IMR-90 (cell line): Measurements from ENCODE around the gene RUNX2. TPM values are rescaled to one million over a fixed set of nuclear protein-coding genes. Genes with fewer than 3 reads are reported as not detected.

Source experiments
- ATAC-seq: fragments of 200-7000 bp; cut with Tn5 transposase; 2 replicates; pipeline ENCODE4 v1.9.1; 2020; ENCODE audit warnings: low read depth, mild to moderate bottlenecking, moderate library complexity
- BruUV-seq: library from RNA; stranded (reverse); fragments of 400-500 nt; replicated peaks from 2 replicates; lab custom pipeline; 2021; lab: Mats Ljungman, UMichigan
- CTCF ChIA-PET: fragments of 300-600 bp; formaldehyde crosslinking; extraction: SDS; loops from one replicate; lab custom pipeline; 2021; ENCODE audit warnings: antibody characterized with exemption; lab: Yijun Ruan, JAX
- POLR2A ChIA-PET: fragments of 300-600 bp; sonication (Branson Sonifier 250); formaldehyde crosslinking; loops from one replicate; lab custom pipeline; 2022; ENCODE audit warnings: antibody characterized with exemption; ENCODE audit not compliant: unreplicated experiment; lab: Charles Lee
- DNase-seq: peaks from one replicate; pipeline ENCODE4 v3.0.0; 2013
- H2AFZ ChIP-seq: replicated peaks from 2 replicates; pipeline ENCODE3; 2013; ENCODE audit warnings: low read length, mild to moderate bottlenecking; ENCODE audit not compliant: poor library complexity
- H2AK5ac ChIP-seq: 2 replicates; pipeline ENCODE4 v1.6.1; 2013; ENCODE audit warnings: low read depth, low read length, inconsistent platforms
- H2AK9ac ChIP-seq: replicated peaks from 2 replicates; pipeline ENCODE3; 2013; ENCODE audit warnings: mild to moderate bottlenecking, low read depth, low read length, moderate library complexity; ENCODE audit not compliant: poor library complexity
- H2BK120ac ChIP-seq: 2 replicates; pipeline ENCODE4 v1.6.1; 2013; ENCODE audit warnings: low read depth, low read length, inconsistent platforms
- H2BK15ac ChIP-seq: 3 replicates; pipeline ENCODE4 v1.6.1; 2013; ENCODE audit warnings: low read depth, low read length, inconsistent platforms
- H2BK20ac ChIP-seq: 2 replicates; pipeline ENCODE4 v1.6.1; 2013; ENCODE audit warnings: low read depth, mild to moderate bottlenecking, inconsistent platforms, low read length, moderate library complexity
- H2BK5ac ChIP-seq: 2 replicates; pipeline ENCODE4 v1.6.1; 2013; ENCODE audit warnings: mild to moderate bottlenecking, low read depth, low read length, inconsistent platforms; ENCODE audit not compliant: poor library complexity, severe bottlenecking
- H3K14ac ChIP-seq: replicated peaks from 2 replicates; pipeline ENCODE4 v1.6.1; 2013; ENCODE audit warnings: low read depth, low read length, inconsistent platforms
- H3K18ac ChIP-seq: 2 replicates; pipeline ENCODE4 v1.6.1; 2013; ENCODE audit warnings: low read depth, low read length, control low read depth
- H3K23ac ChIP-seq: 2 replicates; pipeline ENCODE4 v1.6.1; 2013; ENCODE audit warnings: low read depth, low read length, inconsistent platforms
- H3K27ac ChIP-seq: 2 replicates; pipeline ENCODE4 v1.5.1; 2013; ENCODE audit warnings: mild to moderate bottlenecking, control low read depth, low read length; ENCODE audit not compliant: insufficient read depth
- H3K27me3 ChIP-seq: 2 replicates; pipeline ENCODE4 v1.6.1; 2013; ENCODE audit warnings: low read length; ENCODE audit not compliant: control insufficient read depth, insufficient read depth
- H3K36me3 ChIP-seq: 2 replicates; pipeline ENCODE4 v1.6.1; 2013; ENCODE audit warnings: low read length, mixed read lengths; ENCODE audit not compliant: control insufficient read depth, insufficient read depth
- H3K4ac ChIP-seq: 2 replicates; pipeline ENCODE4 v1.6.1; 2013; ENCODE audit warnings: low read depth, low read length, inconsistent platforms
- H3K4me1 ChIP-seq: 2 replicates; pipeline ENCODE4 v1.6.1; 2013; ENCODE audit warnings: low read length, mixed read lengths; ENCODE audit not compliant: control insufficient read depth, insufficient read depth
- H3K4me2 ChIP-seq: 2 replicates; pipeline ENCODE4 v1.6.1; 2013; ENCODE audit warnings: low read depth, mild to moderate bottlenecking, control low read depth, low read length, moderate library complexity
- H3K4me3 ChIP-seq: 2 replicates; pipeline ENCODE4 v1.5.1; 2013; ENCODE audit warnings: low read depth, mild to moderate bottlenecking, control low read depth, low read length, moderate library complexity; ENCODE audit not compliant: insufficient read depth
- H3K56ac ChIP-seq: 2 replicates; pipeline ENCODE4 v1.6.1; 2013; ENCODE audit warnings: low read length, inconsistent platforms; ENCODE audit not compliant: insufficient read depth; ENCODE audit errors: extremely low read depth
- H3K79me1 ChIP-seq, 2 experiments: 2 replicates each; pipeline ENCODE4 v1.6.1; 2013; ENCODE audit warnings: low read length in 2 of 2, inconsistent platforms in 1 of 2, low read depth in 1 of 2
- H3K9ac ChIP-seq: 2 replicates; pipeline ENCODE4 v1.6.1; 2013; ENCODE audit warnings: low read depth, low read length, control low read depth
- H3K9me1 ChIP-seq: 2 replicates; pipeline ENCODE4 v1.6.1; 2013; ENCODE audit warnings: low read length, inconsistent platforms; ENCODE audit not compliant: insufficient read depth
- H3K9me3 ChIP-seq: 2 replicates; pipeline ENCODE4 v1.6.1; 2013; ENCODE audit warnings: low read length; ENCODE audit not compliant: control insufficient read depth, insufficient read depth
- H4K20me1 ChIP-seq: 2 replicates; pipeline ENCODE4 v1.6.1; 2013; ENCODE audit warnings: low read length, inconsistent platforms; ENCODE audit not compliant: insufficient read depth
- H4K5ac ChIP-seq: 2 replicates; pipeline ENCODE4 v1.6.1; 2013; ENCODE audit warnings: mild to moderate bottlenecking, low read depth, low read length, control low read depth
- H4K8ac ChIP-seq, 2 experiments: 2 replicates each; pipeline ENCODE4 v1.6.1; 2013; ENCODE audit warnings: low read depth in 2 of 2, low read length in 2 of 2, control low read depth in 1 of 2, inconsistent platforms in 1 of 2
- H4K91ac ChIP-seq: 2 replicates; pipeline ENCODE4 v1.6.1; 2013; ENCODE audit warnings: low read depth, low read length, inconsistent platforms; ENCODE audit not compliant: insufficient read depth
- BHLHE40 ChIP-seq: fragments of 150-350 bp; IDR thresholded peaks from 2 replicates; pipeline ENCODE4 v1.6.1; 2016; ENCODE audit warnings: mild to moderate bottlenecking, low read depth, low read length
- CEBPB ChIP-seq: IDR thresholded peaks from 2 replicates; pipeline ENCODE4 v1.6.1; 2012; ENCODE audit warnings: low read depth, low read length, improper control_type of control experiment
- CHD1 ChIP-seq: IDR thresholded peaks from 2 replicates; pipeline ENCODE4 v1.6.1; 2012; ENCODE audit warnings: low read depth, low read length, improper control_type of control experiment
- FOS ChIP-seq: fragments of 150-350 bp; IDR thresholded peaks from 2 replicates; pipeline ENCODE4 v1.6.1; 2016; ENCODE audit warnings: low read depth, low read length
- MAFK ChIP-seq: IDR thresholded peaks from 2 replicates; pipeline ENCODE4 v1.6.1; 2012; ENCODE audit warnings: low read depth, low read length, improper control_type of control experiment
- MAZ ChIP-seq: IDR thresholded peaks from 2 replicates; pipeline ENCODE4 v1.6.1; 2012; ENCODE audit warnings: low read depth, mild to moderate bottlenecking, low read length, improper control_type of control experiment, moderate library complexity, borderline replicate concordance
- MXI1 ChIP-seq: IDR thresholded peaks from 2 replicates; pipeline ENCODE4 v1.6.1; 2012; ENCODE audit warnings: low read depth, mild to moderate bottlenecking, low read length, moderate library complexity, borderline replicate concordance
- NFE2L2 ChIP-seq: fragments of 150-350 bp; IDR thresholded peaks from 2 replicates; pipeline ENCODE4 v1.6.1; 2016; ENCODE audit warnings: low read depth, mild to moderate bottlenecking, low read length
- POLR2A ChIP-seq: IDR thresholded peaks from 2 replicates; pipeline ENCODE4 v1.6.1; 2012; ENCODE audit warnings: mild to moderate bottlenecking, low read depth, low read length
- RAD21 ChIP-seq: IDR thresholded peaks from 2 replicates; pipeline ENCODE4 v1.6.1; 2012; ENCODE audit warnings: low read length, improper control_type of control experiment
- RCOR1 ChIP-seq: IDR thresholded peaks from 2 replicates; pipeline ENCODE4 v1.6.1; 2012; ENCODE audit warnings: mild to moderate bottlenecking, low read length, improper control_type of control experiment; ENCODE audit not compliant: insufficient replicate concordance
- RFX5 ChIP-seq: IDR thresholded peaks from 2 replicates; pipeline ENCODE4 v1.8.0; 2012; ENCODE audit warnings: low read depth, mild to moderate bottlenecking, low read length, moderate library complexity
- SMC3 ChIP-seq: fragments of 150-350 bp; IDR thresholded peaks from 2 replicates; pipeline ENCODE4 v1.6.1; 2016; ENCODE audit warnings: low read depth, mild to moderate bottlenecking, antibody characterized with exemption, low read length, moderate library complexity
- WGBS, 2 experiments: methylation state at CpG; one replicate each; pipeline versions ENCODE4 v1.1.5 to v1.1.7; 2013; ENCODE audit warnings: missing lambda C conversion rate in 2 of 2; ENCODE audit not compliant: insufficient read length in 1 of 2; ENCODE audit errors: extremely low coverage in 2 of 2; 5-methylcytosine and 5-hydroxymethylcytosine counted together
- dilution Hi-C: fragments of 300-500 bp; cut with HindIII; formaldehyde crosslinking; loops from one replicate; pipeline ENCODE4 v1.14.3; 2018; ENCODE audit warnings: low sequenced_read_pairs; ENCODE audit not compliant: unreplicated experiment
- in situ Hi-C: fragments of 300-500 bp; cut with MboI; formaldehyde crosslinking; loops from 3 replicates; pipeline ENCODE4 v1.14.3; 2019; ENCODE audit warnings: low sequenced_read_pairs, inconsistent platforms, mixed read lengths
- intact Hi-C: fragments of 100-400 bp; cut with micrococcal nuclease; formaldehyde crosslinking; loops from 2 replicates; pipeline ENCODE4 v1.10.0; 2022
- polyA plus RNA-seq, 3 experiments: library from polyadenylated mRNA; depleted of rRNA; stranded (reverse); fragments of >200 nt; gene quantifications; 2 replicates each; pipeline ENCODE4 v1.2.3, GENCODE V29; 2012; ENCODE audit warnings: low replicate concordance in 1 of 3
- total RNA-seq: library from RNA; depleted of rRNA; stranded (reverse); fragments of >200 nt; gene quantifications from 2 replicates; pipeline ENCODE4 v1.2.3, GENCODE V29; 2012
- TF ChIP-seq, protein P1 (sequence below): conservative IDR thresholded peaks from 2 replicates; pipeline ENCODE4 v1.5.1; 2012; ENCODE audit warnings: mild to moderate bottlenecking, low read depth, low read length, improper control_type of control experiment
- TF ChIP-seq, protein P2 (sequence below): fragments of 150-350 bp; IDR thresholded peaks from 2 replicates; pipeline ENCODE4 v1.6.1; 2017; ENCODE audit warnings: mild to moderate bottlenecking, antibody characterized with exemption, low read length, low read depth
- TF ChIP-seq, protein P3 (sequence below): fragments of 150-350 bp; IDR thresholded peaks from 2 replicates; pipeline ENCODE4 v1.6.1; 2016; ENCODE audit warnings: low read depth, mild to moderate bottlenecking, low read length, moderate library complexity, borderline replicate concordance

Gene RUNX2
- total and polyA plus RNA-seq, 2 of the 4 experiments (the other 2 are of a cell fraction): 2.3 to 4.7 TPM

GRCh38 chr6:45398075-45398813, 70.1 kb downstream of the RUNX2 start:
- DNase-seq: no peak

More at GRCh38 chr6:45398075-45398813, 70.1 kb downstream of the RUNX2 start:
- no CpG with 5 or more reads among the region's 2 CpGs for WGBS, 2 experiments
- no peak overlapping the region for H3K56ac ChIP-seq
- BruUV-seq: no TSS peak
- H3K14ac ChIP-seq: no peak overlapping the region
- dilution Hi-C loops: no loop called here
- no peaks in the 10 kb centered on the region for H4K20me1 ChIP-seq
- H2AK9ac ChIP-seq: no peak overlapping the region
- no peak overlapping the region for H3K4ac ChIP-seq
- no peak overlapping the region for H3K23ac ChIP-seq
- no peaks in the 10 kb centered on the region for H3K9me3 ChIP-seq
- no peak overlapping the region for H4K8ac ChIP-seq
- H3K27me3 ChIP-seq: peaks cover 3% of the 10 kb centered on the region
- ChIA-PET CTCF (no interaction called here), POLR2A (no interaction called here)
- H4K5ac ChIP-seq: no peak overlapping the region
- no peak overlapping the region for H3K4me2 ChIP-seq
- no peak overlapping the region for H2BK120ac ChIP-seq
- H3K9me1 ChIP-seq: no peaks in the 10 kb centered on the region
- H2AK5ac ChIP-seq: no peak overlapping the region
- no peak overlapping the region for H2BK5ac ChIP-seq
- no peaks in the 10 kb centered on the region for H3K79me1 ChIP-seq
- H2BK20ac ChIP-seq: no peak overlapping the region
- in situ Hi-C loops: no loop called here
- no peaks in the 10 kb centered on the region for H3K4me1 ChIP-seq
- no peak overlapping the region for H2AFZ ChIP-seq
- H4K91ac ChIP-seq: no peak overlapping the region
- no peak overlapping the region for H3K27ac ChIP-seq
- H2BK15ac ChIP-seq: no peak overlapping the region
- H3K36me3 ChIP-seq: no peaks in the 10 kb centered on the region
- H3K4me3 ChIP-seq: no peak overlapping the region
- no peak for ATAC-seq
- no peak overlapping the region for H3K18ac ChIP-seq
- no peak overlapping the region for H3K9ac ChIP-seq
- TF ChIP-seq FOS (no peak), MAZ (no peak), RFX5 (no peak), MAFK (no peak), MXI1 (no peak), CEBPB (no peak), RCOR1 (no peak), BHLHE40 (no peak), NFE2L2 (no peak), POLR2A (no peak), CHD1 (no peak), RAD21 (no peak), SMC3 (no peak)
- TF ChIP-seq, protein P1, sequence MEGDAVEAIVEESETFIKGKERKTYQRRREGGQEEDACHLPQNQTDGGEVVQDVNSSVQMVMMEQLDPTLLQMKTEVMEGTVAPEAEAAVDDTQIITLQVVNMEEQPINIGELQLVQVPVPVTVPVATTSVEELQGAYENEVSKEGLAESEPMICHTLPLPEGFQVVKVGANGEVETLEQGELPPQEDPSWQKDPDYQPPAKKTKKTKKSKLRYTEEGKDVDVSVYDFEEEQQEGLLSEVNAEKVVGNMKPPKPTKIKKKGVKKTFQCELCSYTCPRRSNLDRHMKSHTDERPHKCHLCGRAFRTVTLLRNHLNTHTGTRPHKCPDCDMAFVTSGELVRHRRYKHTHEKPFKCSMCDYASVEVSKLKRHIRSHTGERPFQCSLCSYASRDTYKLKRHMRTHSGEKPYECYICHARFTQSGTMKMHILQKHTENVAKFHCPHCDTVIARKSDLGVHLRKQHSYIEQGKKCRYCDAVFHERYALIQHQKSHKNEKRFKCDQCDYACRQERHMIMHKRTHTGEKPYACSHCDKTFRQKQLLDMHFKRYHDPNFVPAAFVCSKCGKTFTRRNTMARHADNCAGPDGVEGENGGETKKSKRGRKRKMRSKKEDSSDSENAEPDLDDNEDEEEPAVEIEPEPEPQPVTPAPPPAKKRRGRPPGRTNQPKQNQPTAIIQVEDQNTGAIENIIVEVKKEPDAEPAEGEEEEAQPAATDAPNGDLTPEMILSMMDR: no peak
- TF ChIP-seq, protein P2, sequence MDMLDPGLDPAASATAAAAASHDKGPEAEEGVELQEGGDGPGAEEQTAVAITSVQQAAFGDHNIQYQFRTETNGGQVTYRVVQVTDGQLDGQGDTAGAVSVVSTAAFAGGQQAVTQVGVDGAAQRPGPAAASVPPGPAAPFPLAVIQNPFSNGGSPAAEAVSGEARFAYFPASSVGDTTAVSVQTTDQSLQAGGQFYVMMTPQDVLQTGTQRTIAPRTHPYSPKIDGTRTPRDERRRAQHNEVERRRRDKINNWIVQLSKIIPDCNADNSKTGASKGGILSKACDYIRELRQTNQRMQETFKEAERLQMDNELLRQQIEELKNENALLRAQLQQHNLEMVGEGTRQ: no peak
- TF ChIP-seq, protein P3, sequence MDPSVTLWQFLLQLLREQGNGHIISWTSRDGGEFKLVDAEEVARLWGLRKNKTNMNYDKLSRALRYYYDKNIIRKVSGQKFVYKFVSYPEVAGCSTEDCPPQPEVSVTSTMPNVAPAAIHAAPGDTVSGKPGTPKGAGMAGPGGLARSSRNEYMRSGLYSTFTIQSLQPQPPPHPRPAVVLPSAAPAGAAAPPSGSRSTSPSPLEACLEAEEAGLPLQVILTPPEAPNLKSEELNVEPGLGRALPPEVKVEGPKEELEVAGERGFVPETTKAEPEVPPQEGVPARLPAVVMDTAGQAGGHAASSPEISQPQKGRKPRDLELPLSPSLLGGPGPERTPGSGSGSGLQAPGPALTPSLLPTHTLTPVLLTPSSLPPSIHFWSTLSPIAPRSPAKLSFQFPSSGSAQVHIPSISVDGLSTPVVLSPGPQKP: no peak
- intact Hi-C loops: no loop called here
